Umbilical cord (tissue), 2 donors: ENCODE measurements around the gene TRMT112. TPM values are rescaled to one million over a fixed set of nuclear protein-coding genes. Genes with fewer than 3 reads are reported as not detected.

ENCODE experiments used
- DNase-seq: peaks from one replicate; pipeline ENCODE4 v3.0.0-alpha.2; 2015; ENCODE audit warnings: low spot score
- total RNA-seq: library from RNA; depleted of rRNA; stranded (reverse); fragments of >200 nt; gene quantifications from one replicate; pipeline ENCODE4 v1.2.3, GENCODE V29; 2014; ENCODE audit warnings: low replicate concordance; ENCODE audit not compliant: insufficient read depth

The TRMT112 gene
- total RNA-seq, 1 donor from 2014 or later = 226 TPM

DNA sequence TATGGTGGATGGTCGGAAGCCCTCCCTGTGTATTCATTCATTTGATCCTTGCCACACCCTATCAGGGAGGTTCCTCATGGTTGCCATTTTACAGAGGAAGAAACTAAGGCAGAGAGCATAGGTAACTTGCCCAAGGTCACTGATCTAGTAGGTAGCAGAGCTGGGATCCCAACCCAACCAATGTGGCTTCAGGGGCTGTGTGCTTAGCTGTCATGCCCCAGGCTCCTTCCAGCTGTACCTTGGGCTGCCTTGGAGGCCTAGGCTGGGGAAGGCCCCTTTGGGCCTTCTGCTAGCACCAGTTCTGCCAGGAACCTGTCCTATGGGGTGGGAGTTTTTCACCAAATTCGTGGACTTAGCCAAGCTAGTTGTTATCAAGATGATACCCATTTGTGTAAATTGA is 41.5 kb downstream of the TRMT112 start:
- DNase-seq = no peak

DNA sequence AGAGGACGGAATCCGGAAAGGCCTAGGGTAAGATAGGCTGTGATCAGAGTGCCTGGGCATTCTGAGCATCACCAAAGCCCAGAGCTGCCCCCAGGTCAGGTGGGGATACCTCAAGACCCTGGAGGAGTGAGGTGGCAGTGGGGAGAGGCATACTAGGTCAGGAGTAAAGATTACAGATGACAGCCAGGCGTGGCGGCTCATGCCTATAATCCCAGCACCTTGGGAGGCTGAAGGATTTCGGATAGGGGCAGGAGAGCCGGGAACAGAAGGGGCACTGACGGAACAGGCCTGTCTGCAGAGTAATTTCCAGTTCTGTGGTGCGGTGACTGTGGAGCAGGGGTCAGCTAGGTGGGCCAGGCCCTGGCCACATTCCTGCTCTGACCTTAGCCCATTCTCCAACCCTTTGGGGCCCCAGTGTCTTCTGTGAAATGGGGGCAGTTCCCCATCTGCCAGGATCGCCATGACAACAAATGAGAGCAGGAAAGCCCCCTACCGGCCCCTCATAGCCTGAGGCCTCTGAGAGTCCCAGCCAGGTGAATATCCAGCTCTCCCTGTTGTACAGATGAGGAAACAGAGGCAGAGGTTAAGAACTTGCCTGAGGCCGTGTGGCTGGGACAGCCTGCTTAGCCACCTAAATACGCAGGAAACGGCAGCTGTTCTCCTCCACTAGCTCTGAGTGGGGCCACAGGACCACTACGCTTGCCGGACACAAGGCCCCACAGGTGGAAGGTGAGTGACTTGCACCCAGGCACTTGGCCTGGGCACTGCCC is 42.1 kb downstream of the TRMT112 start:
- DNase-seq = no peak

DNA sequence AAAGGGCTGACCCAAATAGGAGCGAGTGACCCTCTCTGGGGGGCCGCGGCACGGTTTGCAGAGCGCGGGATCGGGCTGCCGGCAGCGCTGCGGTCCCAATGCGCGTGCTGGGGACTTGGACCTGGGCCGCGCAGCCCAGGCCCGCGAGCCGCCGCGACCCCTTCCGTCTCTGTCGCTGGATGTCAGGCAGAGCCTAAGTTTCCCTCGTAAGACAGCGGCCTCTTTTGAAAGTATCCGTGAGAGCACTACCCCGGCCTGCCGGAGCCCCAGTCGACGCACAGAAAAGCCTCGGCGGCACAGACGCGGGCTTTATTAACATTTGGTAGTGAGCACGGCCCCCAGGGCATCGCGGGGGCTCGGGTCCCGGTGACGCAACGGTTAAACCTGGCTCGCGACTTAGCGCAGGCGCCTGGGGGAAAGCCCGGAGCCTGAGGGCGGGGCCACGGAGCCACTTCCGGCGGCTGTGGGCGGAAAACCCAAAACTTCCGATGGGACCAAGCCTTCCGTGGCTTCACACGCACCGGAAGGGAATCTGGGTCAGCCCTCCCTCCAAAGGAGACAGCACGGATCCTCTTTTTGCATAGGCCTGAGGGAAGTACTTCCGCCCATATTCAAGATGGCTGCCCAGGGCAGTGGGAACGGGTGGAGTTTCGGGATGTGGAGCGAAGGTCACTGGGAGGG is 47.7 kb downstream of the TRMT112 start:
- DNase-seq = peak; percentile 100

DNA sequence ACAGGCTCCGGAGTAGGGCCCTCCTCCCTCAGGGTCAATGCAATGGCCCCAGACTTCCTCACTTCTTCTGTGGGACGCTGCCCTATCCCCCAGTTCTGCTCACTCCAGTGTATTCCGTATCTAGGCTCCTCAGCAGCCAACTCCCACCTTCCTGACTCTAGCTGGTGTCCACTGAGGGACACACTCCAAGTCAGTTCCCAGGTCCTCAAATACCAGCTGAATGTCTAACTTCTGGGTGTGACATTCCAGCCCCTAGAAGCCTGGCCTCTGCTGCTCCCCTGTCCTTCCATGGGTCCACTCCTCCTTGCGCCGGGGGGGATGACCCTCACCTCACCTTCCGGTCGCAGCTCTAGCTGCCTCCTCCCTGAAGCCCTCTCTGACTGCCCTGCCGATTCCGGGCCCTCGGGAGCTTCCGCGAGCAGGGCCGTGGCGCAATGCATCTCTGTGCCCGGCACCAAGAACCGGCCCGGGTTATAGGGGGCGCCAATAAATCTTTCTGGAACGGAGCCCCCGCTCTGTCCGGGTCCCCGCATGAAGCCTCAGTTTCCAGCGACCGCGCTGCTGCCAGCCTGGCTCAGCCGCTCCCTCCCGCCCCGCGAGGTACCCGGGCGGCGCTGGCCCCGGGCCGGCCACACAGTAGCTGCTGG is 48.3 kb downstream of the TRMT112 start:
- DNase-seq = no peak

DNA sequence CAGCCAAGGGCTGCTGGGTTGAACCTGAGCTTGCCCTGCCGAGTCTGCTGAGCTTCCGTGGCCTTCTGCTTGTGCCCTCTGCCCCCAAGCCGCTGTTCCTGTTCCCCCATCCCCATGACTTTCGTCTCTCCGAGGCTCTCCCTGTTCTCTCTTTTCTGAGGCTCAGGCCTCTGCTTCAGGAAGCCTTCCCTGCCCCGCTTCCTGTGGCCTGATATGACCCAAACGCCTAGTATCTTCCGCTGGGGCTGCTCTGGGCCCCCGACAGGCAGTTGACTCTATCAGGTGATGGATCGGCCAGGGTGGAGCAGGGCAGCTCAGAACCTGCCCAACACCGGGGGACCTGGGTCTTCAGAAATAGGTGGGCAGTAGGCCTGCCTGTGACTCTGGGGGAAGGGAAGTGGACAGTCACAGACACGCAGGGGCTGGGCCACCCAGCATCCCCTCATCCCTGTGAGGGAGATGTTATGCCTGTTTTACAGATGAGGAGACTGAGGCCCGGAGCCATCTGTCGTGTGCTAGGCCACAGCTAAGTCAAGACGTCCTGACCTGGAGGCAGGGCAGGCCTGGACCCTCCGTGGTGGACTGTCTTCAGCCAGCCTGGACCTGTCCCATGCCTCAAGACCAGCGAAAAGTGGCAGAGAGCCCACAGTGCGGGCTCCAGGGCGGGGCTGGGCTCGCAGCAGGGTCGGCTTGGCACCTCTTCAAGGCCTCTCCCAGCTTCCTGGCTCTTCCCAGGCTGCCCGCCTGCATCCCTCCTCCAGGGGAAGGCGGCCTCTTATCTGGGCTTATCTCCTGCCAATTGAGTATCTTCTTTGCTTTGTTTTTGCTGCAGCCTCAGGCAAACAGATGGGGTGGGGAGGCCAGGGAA is 49.1 kb downstream of the TRMT112 start:
- DNase-seq = peak; percentile 90

DNA sequence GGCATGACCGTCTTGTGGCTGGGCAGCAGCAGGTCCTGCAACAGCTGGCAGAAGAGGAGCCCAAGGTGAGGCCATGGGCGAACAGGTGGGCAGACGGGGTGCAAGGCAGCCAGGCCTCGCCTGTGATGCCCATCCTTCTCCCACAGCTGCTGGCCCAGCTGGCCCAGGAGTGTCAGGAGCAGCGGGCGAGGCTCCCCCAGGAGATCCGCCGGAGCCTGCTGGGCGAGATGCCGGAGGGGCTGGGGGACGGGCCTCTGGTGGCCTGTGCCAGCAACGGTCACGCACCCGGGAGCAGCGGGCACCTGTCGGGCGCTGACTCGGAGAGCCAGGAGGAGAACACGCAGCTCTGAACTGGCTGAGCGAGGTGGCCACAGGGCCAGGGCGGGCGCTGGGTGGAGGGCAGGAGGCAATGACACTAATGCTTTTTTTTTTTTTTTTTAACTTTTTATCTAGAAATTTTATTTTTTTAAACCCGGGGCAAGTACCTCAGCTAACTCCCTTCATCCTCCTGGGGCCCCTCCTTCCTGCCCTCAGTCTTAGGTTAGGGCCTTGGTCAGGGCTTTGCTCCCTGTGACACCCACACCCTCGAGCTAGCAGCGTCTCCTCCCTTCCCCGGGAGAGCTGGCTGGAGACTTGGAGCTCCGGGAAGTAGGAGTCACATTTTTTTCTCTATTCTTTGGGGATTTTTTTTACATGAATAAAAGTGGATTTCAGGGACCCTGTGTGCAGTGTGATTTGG is 50.0 kb downstream of the TRMT112 start:
- DNase-seq = no peak

Other genes starting within 250 kb of the TRMT112 start
- 8.9 TPM for gene MACROD1, start 151.4 kb downstream of the TRMT112 start, total RNA-seq
- gene STIP1, start 131.4 kb downstream of the TRMT112 start, total RNA-seq = 47.2 TPM
- gene FERMT3, start 110.8 kb downstream of the TRMT112 start, total RNA-seq = 14.2 TPM
- gene TRPT1, start 91.4 kb downstream of the TRMT112 start, total RNA-seq = 23.6 TPM
- gene NUDT22, start 91.3 kb downstream of the TRMT112 start, total RNA-seq = 17.3 TPM
- gene DNAJC4, start 87.0 kb downstream of the TRMT112 start, total RNA-seq = 13.5 TPM
- 46.9 TPM for gene VEGFB, start 83.0 kb downstream of the TRMT112 start, total RNA-seq
- 32.7 TPM for gene FKBP2, start 76.5 kb downstream of the TRMT112 start, total RNA-seq
- 60.4 TPM for gene PPP1R14B, start 70.6 kb downstream of the TRMT112 start, total RNA-seq
- 17.6 TPM for gene PLCB3, start 66.0 kb downstream of the TRMT112 start, total RNA-seq
- gene BAD, start 32.9 kb downstream of the TRMT112 start, total RNA-seq = 52.5 TPM
- 0.48 TPM for gene GPR137, start 31.7 kb downstream of the TRMT112 start, total RNA-seq
- gene KCNK4, start 26.3 kb downstream of the TRMT112 start, total RNA-seq = 3.6 TPM
- gene CATSPERZ, start 17.2 kb downstream of the TRMT112 start, total RNA-seq = not detected
- gene ESRRA, start 12.0 kb downstream of the TRMT112 start, total RNA-seq = 12.0 TPM
- 152 TPM for gene PRDX5, start 562 bp upstream of the TRMT112 start, total RNA-seq
- 3.6 TPM for gene CCDC88B, start 22.6 kb upstream of the TRMT112 start, total RNA-seq
- 16.4 TPM for gene RPS6KA4, start 41.6 kb upstream of the TRMT112 start, total RNA-seq
- gene SLC22A11, start 238.4 kb upstream of the TRMT112 start, total RNA-seq = 2.9 TPM